ENCODE measurements around the gene MTHFD1L. TPM values are rescaled to one million over a fixed set of nuclear protein-coding genes. Genes with fewer than 3 reads are reported as not detected.

The MTHFD1L gene
- total RNA-seq, 1 experiment from 2014 or later, result 47.8 TPM

DNA sequence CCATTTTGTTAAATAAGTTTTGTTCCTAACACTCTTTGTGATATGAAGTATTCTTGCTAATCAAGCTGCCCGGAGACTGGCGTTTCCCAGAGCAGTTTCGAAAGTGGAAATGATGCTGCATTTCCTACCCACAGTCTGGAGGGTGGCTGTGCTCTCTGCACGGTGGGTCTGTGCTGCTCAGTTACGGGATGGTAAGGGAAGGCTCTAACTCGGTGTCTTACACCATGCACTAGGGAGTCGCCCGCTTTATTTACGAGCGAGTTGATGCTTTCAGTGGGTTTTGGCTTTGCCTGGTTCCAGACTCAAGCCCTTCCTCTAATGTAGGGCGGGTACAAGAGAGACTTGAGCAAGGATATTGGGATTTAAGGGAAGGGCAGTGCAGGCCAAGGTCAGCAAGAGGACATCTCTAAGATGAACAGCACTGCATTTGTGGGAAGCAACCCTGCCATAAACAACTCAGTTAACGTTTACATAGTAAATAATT is 194.2 kb downstream of the MTHFD1L start:
- H3K27me3 Mint-ChIP-seq (ENCODE audit: unreplicated experiment), result no peaks in the 10 kb centered on the region
- DNase-seq, result no peak
- no peak overlapping the region for H3K27ac Mint-ChIP-seq (ENCODE audit: unreplicated experiment)
- intact Hi-C loops (cut with micrococcal nuclease; ENCODE audit: unreplicated experiment), result loop anchor here (1.0 kb wide), 1 partner anchor 18 kb away; no protein-coding TSS in a partner anchor
- H3K9me3 Mint-ChIP-seq (ENCODE audit: low read depth, unreplicated experiment), result no peaks in the 10 kb centered on the region
- CTCF ChIA-PET, result interaction anchor here (0.8 to 1.4 kb wide), 3 partner anchors 15 to 265 kb away, joined by 3 read pairs; no protein-coding TSS in a partner anchor
- TF ChIP-seq, protein P1, sequence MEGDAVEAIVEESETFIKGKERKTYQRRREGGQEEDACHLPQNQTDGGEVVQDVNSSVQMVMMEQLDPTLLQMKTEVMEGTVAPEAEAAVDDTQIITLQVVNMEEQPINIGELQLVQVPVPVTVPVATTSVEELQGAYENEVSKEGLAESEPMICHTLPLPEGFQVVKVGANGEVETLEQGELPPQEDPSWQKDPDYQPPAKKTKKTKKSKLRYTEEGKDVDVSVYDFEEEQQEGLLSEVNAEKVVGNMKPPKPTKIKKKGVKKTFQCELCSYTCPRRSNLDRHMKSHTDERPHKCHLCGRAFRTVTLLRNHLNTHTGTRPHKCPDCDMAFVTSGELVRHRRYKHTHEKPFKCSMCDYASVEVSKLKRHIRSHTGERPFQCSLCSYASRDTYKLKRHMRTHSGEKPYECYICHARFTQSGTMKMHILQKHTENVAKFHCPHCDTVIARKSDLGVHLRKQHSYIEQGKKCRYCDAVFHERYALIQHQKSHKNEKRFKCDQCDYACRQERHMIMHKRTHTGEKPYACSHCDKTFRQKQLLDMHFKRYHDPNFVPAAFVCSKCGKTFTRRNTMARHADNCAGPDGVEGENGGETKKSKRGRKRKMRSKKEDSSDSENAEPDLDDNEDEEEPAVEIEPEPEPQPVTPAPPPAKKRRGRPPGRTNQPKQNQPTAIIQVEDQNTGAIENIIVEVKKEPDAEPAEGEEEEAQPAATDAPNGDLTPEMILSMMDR (IDR thresholded peaks at IDR 0.05; ENCODE audit: unreplicated experiment), result no peak
- H3K4me1 Mint-ChIP-seq (ENCODE audit: low read depth, unreplicated experiment), result peaks cover 18% of the 10 kb centered on the region
- H3K36me3 Mint-ChIP-seq (ENCODE audit: insufficient read depth, unreplicated experiment), result peaks cover 4% of the 10 kb centered on the region
- BruUV-seq (replicated peaks), result TSS peak; percentile 91
- H3K4me3 Mint-ChIP-seq (ENCODE audit: low read depth, unreplicated experiment), result no peak overlapping the region

DNA sequence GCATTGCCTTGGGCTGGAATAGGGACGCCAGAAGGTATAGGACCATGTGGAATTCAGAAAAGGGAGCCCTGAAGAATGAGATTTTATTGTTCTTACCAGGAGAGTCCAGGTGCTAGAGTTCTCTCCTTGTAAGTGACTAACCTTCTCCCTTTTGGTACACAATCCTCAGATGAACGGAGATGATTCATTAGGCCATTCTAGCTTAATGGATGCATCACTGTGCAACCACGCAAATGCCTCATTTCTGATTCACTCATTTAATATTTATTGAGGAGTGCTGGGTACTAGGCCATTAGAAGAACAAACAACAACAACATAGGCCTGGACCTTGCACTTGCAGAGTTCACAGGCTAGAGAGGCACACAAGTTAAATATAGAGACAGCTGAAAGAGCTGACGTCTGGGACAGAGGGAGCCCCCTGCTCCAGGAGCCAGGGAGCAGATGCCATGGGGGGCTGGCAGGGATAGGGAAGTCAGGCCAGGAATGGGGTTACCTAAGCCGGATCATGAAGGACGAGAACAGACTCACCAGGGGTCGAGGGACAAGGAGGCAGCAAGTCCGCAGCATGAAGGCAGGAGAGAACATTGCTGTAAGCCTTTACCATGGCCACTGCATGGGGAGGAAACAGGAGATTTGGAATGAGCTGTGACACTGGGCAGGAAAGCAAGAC is 194.7 kb downstream of the MTHFD1L start:
- intact Hi-C loops (cut with micrococcal nuclease; ENCODE audit: unreplicated experiment), result loop anchor here (1.0 kb wide), 1 partner anchor 19 kb away; no protein-coding TSS in a partner anchor
- no peak for DNase-seq
- BruUV-seq (replicated peaks), result no TSS peak
- H3K9me3 Mint-ChIP-seq (ENCODE audit: low read depth, unreplicated experiment), result no peaks in the 10 kb centered on the region
- H3K36me3 Mint-ChIP-seq (ENCODE audit: insufficient read depth, unreplicated experiment), result peaks cover 4% of the 10 kb centered on the region
- CTCF ChIA-PET, result interaction anchor here (0.8 to 1.4 kb wide), 3 partner anchors 15 to 264 kb away, joined by 3 read pairs; no protein-coding TSS in a partner anchor
- peaks cover 21% of the 10 kb centered on the region for H3K4me1 Mint-ChIP-seq (ENCODE audit: low read depth, unreplicated experiment)
- no peaks in the 10 kb centered on the region for H3K27me3 Mint-ChIP-seq (ENCODE audit: unreplicated experiment)
- H3K27ac Mint-ChIP-seq (ENCODE audit: unreplicated experiment), result peak overlapping the region; percentile 76
- TF ChIP-seq, protein P1 (IDR thresholded peaks at IDR 0.05; ENCODE audit: unreplicated experiment), result no peak
- H3K4me3 Mint-ChIP-seq (ENCODE audit: low read depth, unreplicated experiment), result peak overlapping the region; percentile 31

DNA sequence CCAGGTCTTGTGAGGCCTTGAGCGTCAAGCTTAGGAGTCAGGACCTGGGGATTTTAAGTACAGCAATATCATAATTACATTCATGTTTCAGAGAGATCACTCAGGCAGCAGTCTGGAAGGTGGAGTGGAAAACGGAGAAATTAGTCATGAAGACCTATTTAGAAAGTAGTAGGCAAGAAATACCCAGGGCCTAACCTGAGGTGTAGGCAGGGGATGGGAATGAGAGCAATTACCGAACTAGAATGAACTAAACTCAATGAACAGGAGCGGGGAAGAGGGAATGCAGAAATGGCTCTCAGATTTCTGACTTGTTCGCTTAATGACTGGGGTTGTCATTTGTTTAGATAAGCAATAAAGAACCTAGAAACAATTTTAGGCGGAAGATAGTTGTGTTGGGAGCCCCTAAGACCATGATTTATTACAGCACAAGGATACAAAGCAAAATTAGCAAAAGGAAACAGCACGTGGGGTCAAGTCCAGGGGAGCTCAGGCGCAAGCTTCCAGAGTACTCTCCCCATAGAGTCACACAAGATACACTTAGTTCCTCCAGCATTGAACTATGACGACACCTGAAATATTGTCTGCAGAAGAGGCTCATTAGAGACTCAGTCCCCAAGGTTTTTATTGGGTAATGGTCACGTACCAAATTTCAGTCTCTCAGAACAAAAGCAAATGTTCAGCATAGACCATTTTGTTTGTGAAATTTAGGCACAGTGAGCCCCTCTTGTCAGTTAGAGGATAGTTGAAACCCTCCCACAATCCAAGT is 195.4 kb downstream of the MTHFD1L start:
- Mint-ChIP-seq H3K4me3 (ENCODE audit: low read depth, unreplicated experiment) (peak overlapping the region; percentile 31), H3K4me1 (ENCODE audit: low read depth, unreplicated experiment) (peaks cover 27% of the 10 kb centered on the region), H3K27me3 (ENCODE audit: unreplicated experiment) (no peaks in the 10 kb centered on the region), H3K9me3 (ENCODE audit: low read depth, unreplicated experiment) (no peaks in the 10 kb centered on the region), H3K27ac (ENCODE audit: unreplicated experiment) (peak overlapping the region; percentile 76), H3K36me3 (ENCODE audit: insufficient read depth, unreplicated experiment) (peaks cover 4% of the 10 kb centered on the region)
- BruUV-seq (replicated peaks), result TSS peak; percentile 53
- CTCF ChIA-PET, result interaction anchor here (1.0 to 1.4 kb wide), 2 partner anchors 47 to 263 kb away, joined by 3 read pairs; no protein-coding TSS in a partner anchor
- DNase-seq, result no peak
- TF ChIP-seq, protein P1 (IDR thresholded peaks at IDR 0.05; ENCODE audit: unreplicated experiment), result no peak
- intact Hi-C loops (cut with micrococcal nuclease; ENCODE audit: unreplicated experiment), result loop anchor here (1.0 kb wide), 1 partner anchor 20 kb away; no protein-coding TSS in a partner anchor

DNA sequence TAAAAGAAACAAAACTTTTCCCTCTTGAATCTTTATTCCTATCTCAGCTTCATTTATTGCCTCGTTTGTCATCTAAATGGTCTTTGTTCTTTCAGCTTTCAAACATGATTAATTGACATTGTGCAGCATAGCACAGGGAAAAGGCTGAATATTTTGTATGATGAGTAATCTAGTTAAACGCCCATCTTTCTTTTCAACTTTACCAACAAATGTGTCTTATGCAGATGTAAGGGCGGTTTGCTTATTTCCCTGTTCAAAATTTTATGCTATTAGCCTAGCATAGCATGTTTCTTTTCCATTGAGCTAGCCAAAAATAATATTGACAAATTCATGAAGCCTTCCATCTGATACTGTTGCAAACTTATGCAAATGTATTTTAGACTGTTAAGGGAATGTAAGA is 197.8 kb downstream of the MTHFD1L start:
- Mint-ChIP-seq H3K27me3 (ENCODE audit: unreplicated experiment) (no peaks in the 10 kb centered on the region), H3K36me3 (ENCODE audit: insufficient read depth, unreplicated experiment) (peaks cover 20% of the 10 kb centered on the region), H3K9me3 (ENCODE audit: low read depth, unreplicated experiment) (no peaks in the 10 kb centered on the region), H3K4me1 (ENCODE audit: low read depth, unreplicated experiment) (peaks cover 34% of the 10 kb centered on the region), H3K27ac (ENCODE audit: unreplicated experiment) (peak overlapping the region; percentile 54), H3K4me3 (ENCODE audit: low read depth, unreplicated experiment) (no peak overlapping the region)
- BruUV-seq (replicated peaks), result no TSS peak
- intact Hi-C loops (cut with micrococcal nuclease; ENCODE audit: unreplicated experiment), result no loop called here
- TF ChIP-seq, protein P1 (IDR thresholded peaks at IDR 0.05; ENCODE audit: unreplicated experiment), result no peak
- CTCF ChIA-PET, result interaction anchor here (1.4 kb wide), 1 partner anchor 49 kb away, joined by 4 read pairs; no protein-coding TSS in a partner anchor
- DNase-seq, result no peak

Data from Calu3 (cell line).